NK-92 treated with Interleukin-12 subunit alpha and Interleukin-12 subunit beta, amount 100 ng/mL, for 24 hours (cell line): ENCODE results near the gene NIPAL4.

Experiments
- DNase-seq: peaks from one replicate; lab custom pipeline; 2025; lab: John Stamatoyannopoulos, UW

NIPAL4 gene

DNA sequence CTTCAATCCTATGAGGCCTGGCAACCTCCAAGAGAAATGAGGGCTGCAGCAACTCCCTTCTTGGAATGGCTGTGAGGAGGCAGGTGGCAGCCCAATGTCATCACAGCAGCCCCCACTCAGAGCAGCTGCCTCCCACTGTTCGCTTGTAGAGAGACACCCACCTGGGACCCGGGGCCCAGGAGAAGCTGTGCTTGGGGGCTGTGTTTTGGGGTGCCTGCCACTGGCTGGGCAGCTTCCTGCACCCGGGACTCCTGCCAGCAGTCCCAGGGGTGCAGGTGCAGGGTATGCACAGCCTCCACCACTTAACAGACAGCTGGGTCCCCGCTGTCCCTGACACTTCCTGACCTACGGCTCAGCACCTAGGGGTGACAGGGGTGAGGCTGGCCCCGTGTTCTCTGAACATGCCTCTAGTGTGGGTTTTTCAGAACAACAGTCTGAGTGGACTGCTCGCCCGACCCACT, 26.2 kb downstream of the NIPAL4 start:
- no peak for DNase-seq

DNA sequence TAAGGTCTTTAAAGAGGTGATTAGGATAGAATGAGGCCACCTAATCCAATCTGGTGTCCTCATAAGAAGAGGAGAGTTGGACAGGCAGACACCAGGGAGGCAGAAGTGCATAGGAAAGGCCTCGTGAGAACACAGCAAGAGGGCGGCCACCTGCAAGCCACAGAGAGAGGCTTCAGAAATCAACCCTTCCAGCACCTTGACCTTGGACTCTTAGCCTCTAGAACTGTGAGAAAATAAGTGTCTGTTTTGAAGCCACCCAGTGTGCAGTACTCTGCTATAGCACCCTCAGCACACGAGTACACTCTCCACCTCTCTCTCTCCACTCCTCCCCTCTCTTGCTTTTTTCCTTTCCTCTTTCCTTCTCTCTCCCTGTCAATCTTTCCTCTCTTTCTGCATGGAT, 26.8 kb downstream of the NIPAL4 start:
- no peak for DNase-seq

DNA sequence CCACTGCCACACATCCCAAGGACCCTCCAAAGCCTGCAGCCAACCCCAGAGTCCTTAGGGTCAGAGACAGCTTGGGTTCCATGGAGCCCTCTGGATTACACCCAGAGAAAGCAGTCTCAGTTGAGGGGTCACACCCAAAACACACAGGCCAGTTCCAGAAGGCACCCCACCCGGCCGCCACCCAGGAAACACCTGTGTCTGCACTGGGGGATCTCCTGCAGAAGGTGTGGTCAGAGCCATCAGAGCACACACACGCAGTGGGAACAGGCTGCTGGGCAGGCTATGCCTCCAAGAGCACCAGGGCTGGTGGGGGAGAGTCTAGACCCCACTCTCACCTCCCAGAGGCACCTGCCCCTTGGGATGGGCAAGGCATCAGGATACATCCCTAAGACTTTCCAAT, 27.3 kb downstream of the NIPAL4 start:
- DNase-seq, result no peak

DNA sequence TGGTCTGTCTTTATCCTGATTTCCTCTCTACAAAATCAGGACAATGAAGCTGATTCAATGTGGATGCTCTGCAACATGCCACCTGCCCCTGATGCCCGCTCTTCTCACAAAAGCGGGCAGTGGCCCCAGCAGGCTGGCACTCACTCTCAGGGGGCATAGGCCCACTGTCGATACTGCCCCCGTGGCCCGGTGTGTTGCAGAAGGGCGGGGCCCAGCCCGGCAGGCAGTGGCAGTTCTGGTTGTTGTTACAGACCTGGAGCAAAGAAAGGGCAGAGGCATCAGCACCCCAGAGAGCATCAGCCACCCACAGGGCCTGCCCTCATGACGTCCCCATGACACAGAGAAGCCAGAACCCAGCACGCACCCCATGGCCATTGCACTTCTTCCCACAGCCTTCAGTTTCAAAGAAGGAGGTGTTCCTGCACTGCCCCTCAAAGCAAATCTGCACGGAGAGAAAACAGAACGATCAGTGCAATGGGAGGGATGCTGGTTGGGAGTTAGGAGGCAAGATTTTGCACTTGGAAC, 31.5 kb downstream of the NIPAL4 start:
- DNase-seq, result no peak

DNA sequence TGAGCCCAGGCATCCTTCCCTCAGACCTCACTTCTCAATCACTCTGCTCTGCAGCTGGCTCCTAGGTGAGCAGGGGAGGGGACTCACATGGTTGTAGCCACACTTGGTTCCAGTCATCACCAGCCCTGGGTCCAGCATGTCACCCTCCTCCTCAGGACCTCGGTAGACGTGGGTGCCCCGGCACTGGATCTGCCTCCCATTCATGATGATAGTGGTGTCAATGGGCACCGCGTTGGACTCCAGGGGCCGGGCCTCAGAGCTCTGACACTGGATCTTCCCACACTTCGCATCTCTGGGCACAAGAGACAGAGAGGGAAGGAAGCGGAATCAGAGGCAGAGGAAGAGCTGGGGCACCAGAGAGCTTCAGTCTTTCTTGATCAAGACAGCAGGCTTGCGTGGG, 32.9 kb downstream of the NIPAL4 start:
- DNase-seq, result no peak

DNA sequence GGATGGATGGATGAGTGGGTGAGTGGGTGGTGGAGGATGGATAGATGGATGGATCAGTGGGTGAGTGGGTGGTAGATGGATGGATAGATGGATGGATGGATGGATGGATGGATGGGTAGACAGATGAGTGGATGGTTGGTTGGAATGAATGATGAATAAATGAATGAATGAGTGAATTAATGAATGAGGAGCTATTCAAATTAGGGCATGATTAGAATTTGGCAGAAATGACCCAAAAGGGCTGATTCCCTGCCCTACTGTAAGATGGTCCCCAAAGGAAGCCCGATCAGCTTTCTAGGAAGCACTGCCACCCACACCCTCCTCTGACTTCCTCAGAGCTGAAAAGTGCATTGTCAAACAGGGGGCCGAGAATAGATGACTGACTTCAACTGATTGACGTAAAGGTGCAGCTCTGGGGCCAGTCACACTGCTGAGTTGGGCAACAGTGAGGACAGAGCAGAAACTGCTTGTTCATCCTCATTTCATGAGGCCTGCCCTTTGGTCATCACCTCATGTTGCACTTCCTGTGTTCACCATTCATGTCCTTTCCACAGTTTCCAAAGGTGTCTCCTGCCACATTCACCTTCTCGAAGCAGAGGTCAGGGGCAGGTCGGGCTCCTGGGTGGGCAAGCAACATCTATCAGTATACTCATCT, 34.3 kb downstream of the NIPAL4 start:
- no peak for DNase-seq

DNA sequence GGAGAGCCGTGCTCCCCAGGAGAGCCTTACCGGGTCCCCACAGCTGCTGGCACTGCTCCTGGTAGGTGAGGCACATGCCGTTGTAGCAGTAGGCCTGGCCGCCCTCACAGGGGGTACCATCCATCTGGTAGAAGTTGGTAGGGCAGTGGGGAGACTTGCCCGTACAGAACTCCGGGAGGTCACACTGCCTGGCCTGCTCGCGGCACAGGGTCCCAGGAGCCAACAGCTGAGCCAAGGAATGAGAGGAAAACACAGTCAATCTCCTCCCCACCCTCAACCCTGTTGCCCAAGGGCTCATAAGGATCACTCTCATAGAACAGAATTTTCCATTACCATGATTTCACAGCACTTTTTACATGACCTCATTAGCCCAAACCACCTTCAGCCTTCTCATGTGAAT, 36.9 kb downstream of the NIPAL4 start:
- no peak for DNase-seq

DNA sequence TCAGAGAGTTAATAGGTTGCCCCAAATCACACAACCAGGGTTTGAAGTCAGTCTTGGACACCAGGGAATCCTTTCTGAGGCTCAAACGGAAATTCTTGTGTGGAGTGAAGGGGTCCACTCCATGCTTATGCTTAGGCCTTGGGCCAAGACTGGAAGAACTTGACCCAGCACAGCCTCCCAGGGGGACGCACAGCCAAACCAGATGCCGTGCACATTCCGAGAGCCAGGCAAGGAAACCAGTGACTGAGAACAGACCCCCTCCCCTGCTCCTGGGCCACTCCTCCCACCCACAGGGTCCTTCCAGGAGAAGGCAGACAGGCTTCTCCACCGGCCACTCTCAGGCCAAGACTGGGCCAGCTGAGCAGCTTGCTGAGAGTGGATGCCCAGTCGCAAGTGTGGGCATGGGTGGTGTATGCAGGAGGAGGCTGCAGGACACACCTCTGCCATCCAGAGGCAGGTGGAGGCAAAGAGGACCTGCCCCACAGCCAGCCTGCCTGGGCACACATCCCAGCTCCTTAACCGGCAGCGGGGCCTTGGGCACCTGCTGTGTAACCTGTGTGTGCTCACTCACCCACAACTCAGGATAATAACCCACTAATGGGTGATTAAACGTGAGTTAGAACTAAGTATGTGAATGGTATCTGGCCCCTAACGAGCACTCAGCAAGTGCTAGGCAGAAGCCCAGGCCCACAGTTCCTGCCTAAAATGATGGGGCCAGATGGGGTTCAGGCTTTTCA, 38.0 kb downstream of the NIPAL4 start:
- no peak for DNase-seq

DNA sequence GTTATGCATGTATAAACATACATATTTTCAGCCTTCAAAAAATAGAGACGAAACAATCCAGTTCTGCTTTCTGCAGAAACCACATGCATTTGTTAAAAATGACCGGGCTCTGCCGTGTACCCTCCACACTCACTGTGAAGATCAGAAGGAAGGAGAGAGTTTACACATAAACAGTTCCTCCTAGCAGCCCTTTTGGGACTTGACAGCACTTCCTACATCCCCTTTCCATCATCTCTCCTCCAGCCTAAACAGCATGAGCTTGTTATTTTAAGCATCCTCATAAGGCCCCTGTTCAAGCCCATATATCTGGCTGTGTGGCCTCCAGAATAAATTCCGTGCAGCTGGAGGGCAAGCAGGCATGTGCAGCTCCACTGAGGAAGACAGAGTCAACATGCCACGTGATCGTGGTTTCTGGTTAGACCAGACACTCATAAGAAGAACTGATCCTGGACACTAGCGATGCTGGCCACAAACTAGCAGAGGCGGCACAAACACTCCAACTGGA, 42.2 kb downstream of the NIPAL4 start:
- no peak for DNase-seq

DNA sequence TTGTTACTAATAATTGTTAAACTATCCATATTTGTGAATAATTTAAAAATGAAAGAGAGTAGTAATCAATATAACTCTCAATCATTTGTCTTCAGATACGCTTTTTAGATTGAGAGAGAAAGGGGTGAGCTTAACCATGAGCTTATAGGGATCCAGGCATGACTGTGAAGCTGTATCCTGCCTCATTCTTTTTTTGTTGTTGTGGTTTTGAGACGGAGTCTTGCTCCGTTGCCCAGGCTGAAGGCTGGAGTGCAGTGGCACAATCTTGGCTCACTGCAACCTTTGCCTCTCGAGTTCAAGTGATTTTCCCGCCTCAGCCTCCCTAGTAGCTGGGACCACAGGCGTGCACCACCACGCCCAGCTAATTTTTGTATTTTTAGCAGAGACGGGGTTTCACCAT, 44.0 kb downstream of the NIPAL4 start:
- DNase-seq, result no peak

DNA sequence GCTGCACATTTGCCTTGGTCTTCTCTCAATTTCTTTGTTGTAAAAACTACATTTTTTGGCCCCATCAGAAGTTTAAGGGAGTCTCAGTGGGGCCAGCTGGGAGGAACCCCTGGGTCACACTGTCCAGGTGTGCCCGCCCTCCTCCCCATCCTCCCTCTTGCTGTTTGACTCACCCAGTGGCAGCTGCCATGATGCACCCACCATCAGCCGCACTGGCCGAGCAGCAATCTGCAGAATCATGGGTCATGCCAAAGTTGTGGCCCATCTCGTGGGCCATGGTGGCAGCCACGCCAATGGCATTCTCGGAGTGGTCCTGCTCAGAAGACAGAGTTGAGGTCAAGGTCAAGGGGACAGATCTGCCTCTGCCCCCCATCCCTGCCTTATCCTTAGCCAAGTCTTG, 45.5 kb downstream of the NIPAL4 start:
- DNase-seq, result no peak

DNA sequence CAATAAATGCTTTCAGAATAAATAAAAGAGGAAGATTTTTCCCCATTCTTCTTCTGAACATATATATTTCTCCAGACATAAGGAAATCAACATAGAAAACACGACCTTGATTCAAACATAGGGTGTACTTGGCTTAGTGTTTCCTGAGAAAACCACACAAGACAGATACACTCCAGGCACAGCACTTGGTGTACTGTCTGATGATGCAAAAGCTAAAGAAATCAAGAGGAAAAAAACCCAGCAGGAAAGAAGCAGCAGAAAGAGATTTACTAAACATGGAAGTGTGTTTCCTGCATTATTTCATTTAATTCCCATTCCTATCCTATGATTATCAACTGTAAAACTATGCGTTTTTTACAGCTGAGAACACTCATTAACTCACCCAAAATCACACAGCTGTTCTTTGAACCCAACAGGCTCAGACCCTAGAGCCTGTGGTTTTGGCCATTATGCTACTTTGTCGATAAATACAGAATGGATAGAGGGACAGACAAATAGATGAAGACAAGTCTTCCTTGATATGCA, 46.1 kb downstream of the NIPAL4 start:
- no peak for DNase-seq

DNA sequence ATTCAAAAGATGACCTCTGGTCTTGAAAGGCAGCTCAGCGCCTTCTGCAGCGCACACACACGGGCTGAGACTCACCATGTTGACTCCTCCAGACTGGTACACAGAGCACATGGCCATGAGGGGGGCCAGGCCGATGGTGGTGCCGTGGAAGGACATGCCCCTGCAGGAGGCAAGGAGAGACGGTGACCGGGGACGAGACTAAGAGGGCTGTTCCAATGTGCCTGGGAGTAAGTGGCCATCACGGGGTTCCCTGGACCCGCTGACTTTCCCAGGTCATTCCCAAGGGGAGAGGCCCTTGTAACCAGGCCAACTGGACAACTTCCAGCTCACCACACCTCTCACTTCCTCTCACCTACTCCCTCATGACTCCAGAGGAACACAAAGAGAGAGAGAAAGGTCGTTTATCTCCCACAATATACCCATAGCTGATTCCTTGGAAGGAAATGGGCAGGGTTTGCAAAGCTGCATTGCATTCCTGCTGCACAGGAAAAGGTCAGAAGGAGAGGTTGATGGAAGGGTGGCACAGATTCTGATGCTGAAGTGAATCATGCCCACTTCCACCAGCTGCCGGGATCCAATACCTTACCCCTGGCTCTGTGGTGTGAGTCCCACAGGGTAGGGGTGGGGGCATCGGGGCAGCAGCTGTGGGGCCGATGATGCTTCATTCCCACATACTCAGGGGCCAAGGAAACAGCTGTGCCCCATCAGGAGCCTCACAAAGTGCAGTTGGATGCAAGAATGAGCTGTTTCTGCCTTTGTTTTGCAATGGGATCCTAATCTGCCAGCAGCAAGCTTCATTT, 47.2 kb downstream of the NIPAL4 start:
- DNase-seq, result no peak

DNA sequence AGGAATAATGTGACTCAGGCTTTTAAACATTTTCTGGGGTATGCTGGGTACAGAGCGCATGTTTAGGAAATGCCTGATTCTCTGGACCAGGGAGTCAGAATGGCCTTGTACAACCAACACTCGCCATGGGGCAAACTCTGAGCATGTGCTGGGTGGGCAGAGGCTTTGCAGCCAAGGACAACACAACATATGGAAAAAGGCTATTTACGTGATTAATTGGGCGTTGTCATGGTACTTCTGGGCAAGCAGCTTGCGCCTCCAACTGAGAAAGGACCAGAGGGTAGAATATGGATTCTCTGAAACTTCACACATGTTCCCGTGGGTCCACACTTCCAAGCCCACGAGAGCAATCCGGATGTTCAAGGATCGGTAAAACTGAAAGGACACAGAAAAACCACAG, 49.1 kb downstream of the NIPAL4 start:
- DNase-seq, result no peak

DNA sequence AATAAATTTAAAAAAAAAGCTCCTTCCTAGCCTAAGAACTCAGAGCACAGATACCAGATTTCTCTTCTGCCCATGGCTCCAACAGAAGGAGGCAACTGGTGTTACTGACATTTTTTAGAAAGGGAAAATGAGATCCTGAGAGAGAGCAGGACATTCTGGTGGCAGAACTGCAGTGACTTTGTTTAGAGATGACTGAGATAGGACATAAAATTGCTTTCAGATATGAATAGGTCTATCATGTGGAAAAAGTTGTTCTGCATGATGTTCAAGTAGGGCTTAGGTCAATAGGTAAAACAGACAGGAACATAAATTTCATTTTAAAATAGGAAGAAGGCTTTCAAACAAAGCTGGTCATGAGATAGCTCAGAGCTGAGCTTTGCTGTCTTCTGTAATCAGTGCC, 49.6 kb downstream of the NIPAL4 start:
- no peak for DNase-seq

DNA sequence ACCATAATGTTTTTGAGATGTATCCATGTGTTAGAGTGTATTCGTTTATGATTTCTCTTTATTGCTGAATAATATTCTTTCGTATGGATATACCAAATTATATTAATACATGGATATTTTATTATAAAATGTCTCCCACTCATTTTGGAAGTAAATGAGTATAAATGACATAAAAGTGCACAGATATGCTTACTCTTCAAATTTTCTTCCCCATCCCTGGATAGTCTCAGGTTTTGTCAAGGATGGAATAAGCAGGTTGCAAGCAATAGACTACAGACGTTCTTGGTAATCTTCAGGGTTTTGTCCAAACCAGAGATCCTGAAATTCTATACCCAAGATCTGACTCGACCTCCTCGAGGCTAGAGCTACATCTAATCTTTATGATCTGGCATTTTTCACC, 50.7 kb downstream of the NIPAL4 start:
- DNase-seq, result no peak

DNA sequence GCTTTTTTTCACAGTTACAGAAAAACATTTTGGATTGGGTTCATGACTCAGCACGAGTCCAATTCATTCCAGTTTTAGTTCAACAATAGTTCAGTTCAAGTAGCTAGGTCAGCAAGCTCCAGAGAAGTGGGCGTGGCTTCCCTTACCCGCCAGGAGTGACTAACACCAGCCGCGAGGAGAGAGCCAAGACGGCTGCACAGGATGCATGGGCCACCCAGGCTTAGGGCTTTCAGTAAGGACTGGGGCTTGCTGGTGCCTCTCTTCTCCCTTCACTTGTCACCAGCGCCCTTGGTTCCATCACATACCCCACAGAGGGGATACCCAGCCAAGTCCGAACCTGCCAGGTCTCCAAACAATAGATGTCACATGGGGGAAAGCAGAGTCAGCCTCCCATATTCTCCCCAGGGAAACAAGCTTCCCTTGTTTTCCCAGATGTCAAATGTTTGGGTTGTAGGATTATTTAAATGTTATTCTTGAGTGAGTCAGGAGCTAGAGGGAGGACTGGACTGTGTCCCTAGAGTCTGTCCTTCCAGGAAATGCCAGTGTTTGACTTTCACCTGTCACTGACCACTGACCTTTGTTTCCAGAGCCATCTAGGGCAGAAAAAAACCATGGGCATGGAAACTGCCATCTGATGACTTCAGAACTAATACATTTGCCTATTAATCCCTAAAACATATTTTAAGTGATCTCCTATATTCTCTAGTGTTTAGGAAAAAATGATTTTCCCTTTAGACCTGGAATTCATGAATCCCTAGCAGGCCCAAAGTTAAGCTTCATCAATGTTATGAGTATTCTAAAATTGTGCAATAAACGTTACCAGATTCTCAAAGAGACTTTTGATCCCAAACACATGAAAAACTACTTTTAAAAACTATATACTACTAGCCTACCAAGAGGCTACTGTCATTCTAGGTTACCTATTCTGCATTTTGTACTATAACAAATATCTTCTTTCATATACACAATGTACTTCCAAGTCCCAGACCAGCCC, 51.9 kb downstream of the NIPAL4 start:
- no peak for DNase-seq

DNA sequence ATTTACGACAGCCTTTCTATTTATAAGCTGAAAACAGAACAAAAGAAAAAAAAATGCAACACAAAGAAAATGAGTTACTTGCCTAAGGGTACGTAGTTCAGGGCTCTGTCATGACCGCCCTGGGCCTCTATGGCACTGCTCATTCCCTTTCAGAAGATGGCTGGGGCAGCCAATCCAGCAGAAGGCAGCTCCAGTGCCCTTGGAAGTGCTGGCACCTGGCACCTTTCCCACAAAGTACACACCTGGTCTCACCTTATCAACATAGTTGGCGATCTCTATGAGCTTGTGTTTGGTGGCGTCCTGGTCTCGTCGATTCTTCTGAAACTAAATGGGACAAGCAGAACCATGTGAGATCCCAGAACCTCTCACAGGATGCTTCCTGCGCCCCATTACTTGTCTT, 53.2 kb downstream of the NIPAL4 start:
- DNase-seq, result no peak

DNA sequence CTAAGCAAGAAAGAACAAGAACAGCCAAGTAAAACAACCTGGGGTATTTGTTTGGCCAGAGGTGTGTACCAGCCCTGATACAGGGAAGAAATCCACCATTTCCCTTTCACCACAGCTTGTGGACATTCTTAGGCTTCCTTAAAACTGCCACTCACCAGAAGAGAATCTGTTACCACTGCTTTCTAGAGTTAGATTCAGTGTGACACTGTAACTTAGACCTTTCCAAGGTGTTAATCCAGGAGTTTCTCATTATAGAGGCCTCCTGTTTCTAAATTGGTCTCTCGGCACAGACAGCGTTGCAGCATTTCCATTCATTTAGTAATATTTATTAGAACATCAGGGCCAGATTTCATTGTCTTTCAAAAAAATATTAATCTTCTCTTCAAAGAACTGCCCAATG, 55.0 kb downstream of the NIPAL4 start:
- no peak for DNase-seq

DNA sequence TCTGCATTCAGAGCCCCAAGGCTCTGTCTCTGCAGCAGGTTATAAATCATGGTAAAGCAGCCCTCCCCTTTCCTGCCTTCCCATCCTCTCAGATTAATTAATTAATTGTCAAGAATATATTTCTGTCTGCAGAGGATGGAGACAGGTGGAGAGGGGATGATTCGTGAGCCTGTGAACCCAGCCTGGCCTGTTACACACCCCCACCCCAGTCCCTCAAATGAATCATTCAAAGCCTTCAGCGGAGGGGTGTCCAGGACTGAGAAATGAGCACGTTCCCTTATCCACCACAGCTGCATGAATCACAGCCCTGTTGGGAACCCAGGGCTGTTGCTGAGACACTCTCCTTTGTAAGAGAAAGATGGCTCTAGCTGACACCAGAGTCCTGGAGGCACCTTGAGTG, 56.0 kb downstream of the NIPAL4 start:
- no peak for DNase-seq
